ENCODE measurements around the gene SAXO1. TPM values are rescaled to one million over a fixed set of nuclear protein-coding genes. Genes with fewer than 3 reads are reported as not detected.

SAXO1 gene
- total and polyA plus RNA-seq, 2 experiments from 2014 or later: 0.02 TPM; not detected in 1

DNA sequence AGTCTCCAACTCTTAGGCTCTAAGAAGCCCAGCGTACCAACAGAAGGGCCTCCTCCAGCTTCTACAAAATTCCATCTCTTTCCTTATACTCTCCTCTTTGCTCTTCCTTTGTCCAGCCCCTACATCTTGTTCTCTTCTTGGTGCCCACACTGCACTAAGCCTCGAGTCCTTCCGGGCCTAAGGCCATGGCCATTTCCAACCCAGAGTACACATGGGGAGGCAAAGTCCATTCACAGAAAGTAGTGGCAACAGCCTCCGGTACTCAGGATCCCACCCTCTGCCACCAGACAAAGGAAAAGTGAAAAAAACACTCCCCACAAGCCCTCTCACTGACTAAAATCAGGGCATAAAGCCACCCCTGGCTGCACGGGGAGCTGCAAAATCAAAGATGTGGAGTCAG, 60.3 kb downstream of the SAXO1 start:
- DNase-seq (ENCODE audit: low spot score) (no peak), ATAC-seq (no peak)
- H3K27ac Mint-ChIP-seq: no peak overlapping the region
- no peak overlapping the region for H3K4me3 Mint-ChIP-seq
- no peaks in the 10 kb centered on the region; the same call in 1 of the 2 replicates for H3K79me2 ChIP-seq (replicated peaks; ENCODE audit: insufficient read depth)
- TF ChIP-seq ZNF462 (CRISPR knock-in tag; IDR thresholded peaks at IDR 0.05): no peak
- peaks cover 2% of the 10 kb centered on the region for H3K27me3 Mint-ChIP-seq (ENCODE audit: insufficient read depth, low read depth, poor library complexity)
- no peaks in the 10 kb centered on the region for H3F3A ChIP-seq (replicated peaks; ENCODE audit: low read depth)
- no peak overlapping the region for H3K4me2 ChIP-seq
- H3K4me3 ChIP-seq: no peak overlapping the region
- peaks cover 4% of the 10 kb centered on the region; the same call in 1 of the 3 replicates for H3K36me3 Mint-ChIP-seq (ENCODE audit: low read depth)
- H3K4me1 ChIP-seq (ENCODE audit: insufficient read depth): no peaks in the 10 kb centered on the region
- H3K4me1 Mint-ChIP-seq: no peaks in the 10 kb centered on the region
- no peak overlapping the region for H2AFZ ChIP-seq
- H3K36me3 ChIP-seq (ENCODE audit: insufficient read depth): no peaks in the 10 kb centered on the region
- H3K9me2 ChIP-seq (ENCODE audit: insufficient read depth): no peaks in the 10 kb centered on the region
- H3K27me3 ChIP-seq (ENCODE audit: insufficient read depth): no peaks in the 10 kb centered on the region
- H3K27ac ChIP-seq (ENCODE audit: low read depth): no peak overlapping the region
- H4K20me1 ChIP-seq (replicated peaks; ENCODE audit: insufficient read depth): no peaks in the 10 kb centered on the region
- H3K9me3 Mint-ChIP-seq: peaks cover 6% of the 10 kb centered on the region; the same call in 2 of the 3 replicates

- Mint-ChIP-seq H3K4me3 (no peak overlapping the region), H3K27ac (no peak overlapping the region), H3K9me3 (peaks cover 8% of the 10 kb centered on the region; the same call in 2 of the 3 replicates), H3K36me3 (ENCODE audit: low read depth) (peaks cover 4% of the 10 kb centered on the region; the same call in 1 of the 3 replicates), H3K4me1 (no peaks in the 10 kb centered on the region), H3K27me3 (ENCODE audit: insufficient read depth, low read depth, poor library complexity) (peaks cover 2% of the 10 kb centered on the region)
- Histone ChIP-seq H3K4me2 (no peak overlapping the region), H3K4me1 (ENCODE audit: insufficient read depth) (no peaks in the 10 kb centered on the region), H3K27ac (ENCODE audit: low read depth) (no peak overlapping the region), H3K27me3 (ENCODE audit: insufficient read depth) (no peaks in the 10 kb centered on the region), H3K4me3 (no peak overlapping the region), H4K20me1 (replicated peaks; ENCODE audit: insufficient read depth) (no peaks in the 10 kb centered on the region), H3K36me3 (ENCODE audit: insufficient read depth) (no peaks in the 10 kb centered on the region), H3K9me2 (ENCODE audit: insufficient read depth) (no peaks in the 10 kb centered on the region), H3F3A (replicated peaks; ENCODE audit: low read depth) (no peaks in the 10 kb centered on the region), H3K79me2 (replicated peaks; ENCODE audit: insufficient read depth) (no peaks in the 10 kb centered on the region; the same call in 1 of the 2 replicates), H2AFZ (no peak overlapping the region)
- DNase-seq (ENCODE audit: low spot score): no peak
- TF ChIP-seq CREB1 (CRISPR knock-in tag; IDR thresholded peaks at IDR 0.05; ENCODE audit: low read depth): no peak
- no peak for TF ChIP-seq REST (IDR thresholded peaks at IDR 0.05; ENCODE audit: unreplicated experiment)
- no peak for TF ChIP-seq CTCF (conservative IDR thresholded peaks at IDR 0.05; ENCODE audit: low read depth in 2 of 2)
- no peak for TF ChIP-seq NANOG (IDR thresholded peaks at IDR 0.05; ENCODE audit: borderline replicate concordance)
- TF ChIP-seq ZNF114 (CRISPR knock-in tag; IDR thresholded peaks at IDR 0.05): no peak
- no peak for ATAC-seq
Measured at GRCh38 chr9:18971909-18972308, 61.1 kb downstream of the SAXO1 start.

Data from GM23338 (cell line).